K562 treated with DMSO at 1 percent for 12 hours (cell line): ENCODE results near the gene RAB7A. TPM values are rescaled to one million over a fixed set of nuclear protein-coding genes. Genes with fewer than 3 reads are reported as not detected.

Experiments used
- total RNA-seq: library from RNA; unstranded; fragments of 300-600 nt; gene quantifications from 2 replicates; pipeline ENCODE4 v1.2.3, GENCODE V29; 2022; ENCODE audit not compliant: insufficient read depth

Gene RAB7A
- total RNA-seq = 103 and 168 TPM in 2 replicates

DNA sequence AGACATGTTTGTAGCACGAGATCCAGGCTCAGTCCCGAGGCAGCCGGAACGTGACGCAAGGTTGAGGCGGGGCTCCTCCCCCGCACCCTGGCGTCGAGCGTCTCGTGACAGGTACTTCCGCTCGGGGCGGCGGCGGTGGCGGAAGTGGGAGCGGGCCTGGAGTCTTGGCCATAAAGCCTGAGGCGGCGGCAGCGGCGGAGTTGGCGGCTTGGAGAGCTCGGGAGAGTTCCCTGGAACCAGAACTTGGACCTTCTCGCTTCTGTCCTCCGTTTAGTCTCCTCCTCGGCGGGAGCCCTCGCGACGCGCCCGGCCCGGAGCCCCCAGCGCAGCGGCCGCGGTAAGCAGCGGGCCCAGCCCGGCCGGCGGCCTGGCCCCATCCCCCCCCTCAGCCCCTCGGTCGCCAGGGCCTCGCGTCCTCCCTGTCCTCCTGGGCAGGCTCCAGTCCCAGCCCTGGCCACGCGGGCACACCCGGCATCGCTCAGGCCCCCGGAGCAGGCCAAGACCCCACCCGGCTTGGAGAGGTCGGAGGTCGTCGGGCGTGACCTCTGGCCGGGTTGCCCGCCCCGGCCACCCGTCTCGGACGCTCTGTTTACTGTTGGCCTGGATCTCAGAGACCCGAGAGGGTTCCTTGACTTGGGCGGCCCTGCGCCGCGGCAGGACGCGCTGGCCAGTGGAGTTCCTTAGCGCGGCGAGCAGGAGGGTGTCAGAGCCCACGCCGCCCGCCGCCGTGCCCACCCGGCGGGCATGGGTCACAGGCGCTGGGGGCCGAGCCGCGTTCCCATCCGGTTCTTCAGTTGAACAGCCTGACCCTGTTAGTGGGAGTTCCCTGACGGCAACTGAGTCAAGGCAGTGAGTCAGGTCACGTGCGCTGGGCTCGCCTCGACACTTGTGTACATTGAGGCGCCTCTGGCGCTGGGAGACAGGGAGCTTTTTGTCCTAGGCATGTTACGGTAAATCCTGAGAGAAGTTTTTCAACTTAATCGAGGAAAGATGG lies at the start of gene RAB7A:
Gene RAB7A (plus strand): TSS at position 161 of the 994 bp plus-strand sequence. CDS start 69,185 bp downstream, outside the sequence.

Other genes with a start within 250 kb of the RAB7A start
- gene GATA2, start 233.0 kb upstream of the RAB7A start, total RNA-seq = 101 and 159 TPM in 2 replicates
- gene RPN1, start 75.4 kb upstream of the RAB7A start, total RNA-seq = 130 and 160 TPM in 2 replicates
- gene ACAD9, start 153.4 kb downstream of the RAB7A start, total RNA-seq = 10.7 and 16.4 TPM in 2 replicates